Brain microvascular endothelial cell (primary cell): ENCODE data around the gene HHIP.

Experiments used
- DNase-seq: peaks from one replicate; pipeline ENCODE4 v3.0.0-alpha.2; 2020
- H3K27ac ChIP-seq: fragments of 250-450 bp; sonication (Bioruptor Pico); 2 replicates; pipeline ENCODE4 v1.5.1; 2020; ENCODE audit warnings: mild to moderate bottlenecking, moderate library complexity
- H3K27me3 ChIP-seq: fragments of 250-450 bp; sonication (Bioruptor Pico); replicated peaks from 2 replicates; pipeline ENCODE4 v1.5.1; 2020; ENCODE audit warnings: mild to moderate bottlenecking
- H3K36me3 ChIP-seq: fragments of 250-450 bp; sonication (Bioruptor Pico); replicated peaks from 2 replicates; pipeline ENCODE4 v1.5.1; 2020; ENCODE audit warnings: mild to moderate bottlenecking
- H3K4me3 ChIP-seq: 2 replicates; pipeline ENCODE4 v1.5.1; 2011; ENCODE audit warnings: low read depth, mild to moderate bottlenecking, control low read depth, low read length, moderate library complexity
- in situ Hi-C: cut with HindIII; loops from 2 replicates; pipeline ENCODE4 v1.10.0; 2017; ENCODE audit warnings: low sequenced_read_pairs, low pct_ligation_motif_present
- TF ChIP-seq, protein P1 (sequence below): IDR thresholded peaks from 2 replicates; pipeline ENCODE4 v1.5.1; 2011; ENCODE audit warnings: low read depth, mild to moderate bottlenecking, moderate library complexity, low read length, control low read depth, inconsistent platforms; ENCODE audit errors: missing control alignments

The HHIP gene

GRCh38 chr4:144645102-144645630, 790 bp upstream of the HHIP start:
- Histone ChIP-seq H3K27me3 (no peaks in the 10 kb centered on the region), H3K36me3 (peaks cover 5% of the 10 kb centered on the region), H3K4me3 (peak overlapping the region; percentile 84), H3K27ac (peak overlapping the region; percentile 66)
- DNase-seq = no peak
- TF ChIP-seq, protein P1, sequence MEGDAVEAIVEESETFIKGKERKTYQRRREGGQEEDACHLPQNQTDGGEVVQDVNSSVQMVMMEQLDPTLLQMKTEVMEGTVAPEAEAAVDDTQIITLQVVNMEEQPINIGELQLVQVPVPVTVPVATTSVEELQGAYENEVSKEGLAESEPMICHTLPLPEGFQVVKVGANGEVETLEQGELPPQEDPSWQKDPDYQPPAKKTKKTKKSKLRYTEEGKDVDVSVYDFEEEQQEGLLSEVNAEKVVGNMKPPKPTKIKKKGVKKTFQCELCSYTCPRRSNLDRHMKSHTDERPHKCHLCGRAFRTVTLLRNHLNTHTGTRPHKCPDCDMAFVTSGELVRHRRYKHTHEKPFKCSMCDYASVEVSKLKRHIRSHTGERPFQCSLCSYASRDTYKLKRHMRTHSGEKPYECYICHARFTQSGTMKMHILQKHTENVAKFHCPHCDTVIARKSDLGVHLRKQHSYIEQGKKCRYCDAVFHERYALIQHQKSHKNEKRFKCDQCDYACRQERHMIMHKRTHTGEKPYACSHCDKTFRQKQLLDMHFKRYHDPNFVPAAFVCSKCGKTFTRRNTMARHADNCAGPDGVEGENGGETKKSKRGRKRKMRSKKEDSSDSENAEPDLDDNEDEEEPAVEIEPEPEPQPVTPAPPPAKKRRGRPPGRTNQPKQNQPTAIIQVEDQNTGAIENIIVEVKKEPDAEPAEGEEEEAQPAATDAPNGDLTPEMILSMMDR = no peak
- in situ Hi-C loops = no loop called here

GRCh38 chr4:144646523-144647094, 653 bp downstream of the HHIP start:
- in situ Hi-C loops = no loop called here
- H3K27ac ChIP-seq = peak overlapping the region; percentile 66
- no peak for DNase-seq
- peak overlapping the region; percentile 84 for H3K4me3 ChIP-seq
- H3K27me3 ChIP-seq = no peaks in the 10 kb centered on the region
- peaks cover 5% of the 10 kb centered on the region for H3K36me3 ChIP-seq
- TF ChIP-seq, protein P1 = peak; percentile 67

DNA sequence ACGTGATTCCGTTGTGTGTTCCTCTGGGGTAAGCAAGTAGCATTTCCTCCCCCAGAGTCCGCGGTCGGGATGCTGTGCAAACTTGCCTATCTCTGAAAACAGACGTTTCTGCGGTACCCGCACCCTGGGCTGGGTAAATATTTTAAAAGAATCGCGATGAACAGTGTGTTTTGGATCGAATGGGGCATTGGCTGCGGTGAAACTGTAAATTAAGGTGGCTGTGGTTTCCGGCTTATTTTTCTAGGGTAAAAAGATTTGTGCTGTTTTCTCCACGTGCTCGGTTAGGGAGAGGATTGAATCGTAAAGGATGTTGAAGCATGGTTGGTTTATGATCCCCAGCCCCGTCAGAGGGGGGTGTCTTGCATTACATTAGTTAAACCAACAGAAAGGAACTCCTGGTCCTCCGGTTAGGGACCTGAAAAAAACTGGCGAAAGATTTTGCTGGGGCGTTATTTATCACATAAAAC, 1.2 kb downstream of the HHIP start:
- peak; percentile 49 for DNase-seq

GRCh38 chr4:144647590-144647989, 1.6 kb downstream of the HHIP start:
- DNase-seq = no peak
- peak overlapping the region; percentile 84 for H3K4me3 ChIP-seq
- H3K27me3 ChIP-seq = no peaks in the 10 kb centered on the region
- peak overlapping the region; percentile 66 for H3K27ac ChIP-seq
- H3K36me3 ChIP-seq = peaks cover 6% of the 10 kb centered on the region
- TF ChIP-seq, protein P1 = no peak
- in situ Hi-C loops = no loop called here

More for the DNA sequence above, 1.2 kb downstream of the HHIP start:
- Histone ChIP-seq H3K27me3 (no peaks in the 10 kb centered on the region), H3K36me3 (peaks cover 5% of the 10 kb centered on the region), H3K4me3 (peak overlapping the region; percentile 84), H3K27ac (peak overlapping the region; percentile 66)
- in situ Hi-C loops = no loop called here
- TF ChIP-seq, protein P1 = no peak

- Histone ChIP-seq H3K36me3 (peaks cover 10% of the 10 kb centered on the region), H3K27ac (peak overlapping the region; percentile 66), H3K27me3 (no peaks in the 10 kb centered on the region), H3K4me3 (peak overlapping the region; percentile 84)
- in situ Hi-C loops = no loop called here
- no peak for DNase-seq
- TF ChIP-seq, protein P1 = no peak
These were observed 2.1 kb downstream of the HHIP start for GRCh38 chr4:144648042-144648441.

- Histone ChIP-seq H3K4me3 (peak overlapping the region; percentile 84), H3K27me3 (no peaks in the 10 kb centered on the region), H3K36me3 (peaks cover 9% of the 10 kb centered on the region), H3K27ac (no peak overlapping the region)
- DNase-seq = no peak
- in situ Hi-C loops = no loop called here
- TF ChIP-seq, protein P1 = no peak
These were observed 3.7 kb downstream of the HHIP start for GRCh38 chr4:144649646-144650045.
